ENCODE measurements around the gene RAB5B.
"Not testable (repeated sequence)": the region's sequence is repeated elsewhere in the genome, so short reads cannot be mapped to it uniquely, and the experiment has no call there.

The RAB5B gene

DNA sequence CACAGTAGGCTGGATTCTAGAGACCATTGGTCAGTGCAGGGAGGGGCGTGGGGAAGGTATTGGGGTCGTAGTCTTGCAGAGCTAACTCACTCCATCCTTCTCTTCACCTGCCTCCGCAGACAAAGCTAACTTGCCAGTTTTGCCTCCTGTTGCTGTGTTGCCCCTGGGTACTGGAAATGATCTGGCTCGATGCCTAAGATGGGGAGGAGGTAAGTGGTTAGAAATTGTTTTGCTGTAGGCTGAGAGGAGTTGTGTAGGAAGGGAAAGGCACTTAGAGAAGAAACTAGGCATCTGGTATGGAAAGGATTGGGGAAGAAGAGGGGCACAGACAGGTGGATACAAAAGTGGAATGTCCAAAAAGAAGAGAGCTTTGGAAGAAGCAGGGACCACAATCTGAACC is 31.8 kb upstream of the RAB5B start:
- DNase-seq: no peak

DNA sequence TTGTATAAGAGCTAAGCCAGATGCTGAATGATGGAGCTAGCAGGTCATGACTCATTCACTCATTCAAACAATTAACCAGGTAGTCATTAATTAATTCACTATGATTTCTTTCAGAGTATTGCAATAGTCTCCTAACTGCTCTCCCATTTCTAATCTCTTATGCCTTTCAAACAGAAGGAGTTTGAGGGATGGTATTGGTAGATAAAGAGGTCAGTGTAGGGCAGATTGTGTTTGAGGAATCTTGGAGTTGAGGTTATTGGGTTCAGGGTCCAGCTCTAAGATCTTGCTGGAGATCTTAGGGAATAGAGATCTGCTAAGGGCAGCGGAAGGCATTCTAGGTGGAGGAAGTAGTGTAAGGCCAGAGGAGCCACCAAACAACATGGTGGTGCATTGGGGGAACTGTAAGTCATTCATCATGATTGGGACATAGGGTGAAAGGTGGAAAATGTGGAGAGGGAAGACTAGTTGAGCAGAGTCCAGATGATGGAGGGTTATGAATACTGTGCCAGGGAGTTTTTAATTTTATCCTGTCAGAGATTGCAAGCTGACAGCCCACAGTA is 31.2 kb upstream of the RAB5B start:
- no peak for DNase-seq

DNA sequence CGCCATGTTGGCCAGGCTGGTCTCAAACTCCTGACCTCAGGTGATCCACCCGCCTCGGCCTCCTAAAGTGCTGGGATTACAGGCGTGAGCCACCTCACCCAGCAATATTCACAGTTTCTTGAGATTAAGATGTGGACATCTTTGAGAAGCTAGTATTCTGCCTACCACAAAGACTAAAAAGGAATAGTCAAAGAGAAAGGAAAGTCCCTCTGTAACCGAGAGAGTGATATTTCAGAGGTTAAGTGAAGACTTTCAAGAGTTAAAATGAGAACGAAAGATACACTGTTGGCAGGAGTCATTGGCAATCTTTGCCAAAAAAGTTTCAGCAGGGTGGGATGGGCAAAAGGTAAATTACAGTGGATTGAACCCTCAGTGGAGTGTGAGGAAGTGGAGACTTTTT is 27.3 kb upstream of the RAB5B start:
- no peak for DNase-seq

DNA sequence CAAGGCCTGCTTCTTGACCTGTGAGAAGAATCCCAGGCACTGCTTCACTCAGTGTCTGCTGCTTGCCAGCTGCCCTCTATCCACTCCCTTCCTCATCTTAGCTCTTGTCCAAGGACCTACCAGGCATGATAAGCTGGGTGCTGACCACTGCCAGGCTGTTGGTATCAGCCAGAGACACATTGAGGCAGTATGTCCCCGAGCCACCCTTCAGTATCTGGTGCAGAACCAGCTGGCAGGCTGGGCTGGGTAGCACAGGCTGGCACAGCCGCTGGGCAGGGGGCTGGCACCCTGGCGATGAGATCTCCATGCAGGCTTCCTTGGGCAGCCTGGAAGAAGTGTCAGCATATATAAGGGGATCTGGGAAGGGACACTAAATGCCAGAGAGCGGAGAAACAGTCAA is 18.5 kb upstream of the RAB5B start:
- no peak for DNase-seq

DNA sequence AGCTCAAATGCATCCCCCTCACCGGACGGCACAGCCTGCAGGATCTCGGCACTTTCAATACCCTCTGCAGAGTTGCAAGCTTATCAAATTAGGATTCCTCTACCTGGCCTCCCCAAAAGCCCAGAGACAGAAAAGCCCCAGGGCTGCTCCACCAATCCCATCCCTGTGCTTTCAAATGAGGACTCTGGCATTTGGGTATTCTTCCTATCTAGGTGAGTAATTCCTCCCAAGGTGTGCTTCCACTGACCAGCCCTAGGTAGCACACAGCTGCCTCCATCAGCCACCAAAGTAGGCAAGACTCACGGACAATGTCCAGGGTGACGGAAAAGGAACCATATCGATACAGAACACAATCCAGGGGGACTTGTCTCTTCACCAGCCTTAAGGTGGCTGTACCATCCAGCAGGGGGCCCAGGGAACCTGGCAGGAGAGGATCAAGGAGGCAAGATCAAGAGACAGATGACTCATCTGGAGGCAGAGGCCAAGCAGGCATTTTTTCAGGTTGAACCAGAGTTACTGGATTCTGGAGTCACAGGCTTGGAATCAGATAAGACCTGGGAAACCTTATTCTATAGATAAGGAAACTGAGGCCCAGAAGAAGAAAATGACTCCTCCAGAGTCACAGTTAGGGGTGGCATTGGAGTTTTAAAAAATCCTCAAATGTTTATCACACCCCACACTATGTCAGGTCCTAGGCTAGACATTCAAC is 17.9 kb upstream of the RAB5B start:
- peak; percentile 46 for DNase-seq

DNA sequence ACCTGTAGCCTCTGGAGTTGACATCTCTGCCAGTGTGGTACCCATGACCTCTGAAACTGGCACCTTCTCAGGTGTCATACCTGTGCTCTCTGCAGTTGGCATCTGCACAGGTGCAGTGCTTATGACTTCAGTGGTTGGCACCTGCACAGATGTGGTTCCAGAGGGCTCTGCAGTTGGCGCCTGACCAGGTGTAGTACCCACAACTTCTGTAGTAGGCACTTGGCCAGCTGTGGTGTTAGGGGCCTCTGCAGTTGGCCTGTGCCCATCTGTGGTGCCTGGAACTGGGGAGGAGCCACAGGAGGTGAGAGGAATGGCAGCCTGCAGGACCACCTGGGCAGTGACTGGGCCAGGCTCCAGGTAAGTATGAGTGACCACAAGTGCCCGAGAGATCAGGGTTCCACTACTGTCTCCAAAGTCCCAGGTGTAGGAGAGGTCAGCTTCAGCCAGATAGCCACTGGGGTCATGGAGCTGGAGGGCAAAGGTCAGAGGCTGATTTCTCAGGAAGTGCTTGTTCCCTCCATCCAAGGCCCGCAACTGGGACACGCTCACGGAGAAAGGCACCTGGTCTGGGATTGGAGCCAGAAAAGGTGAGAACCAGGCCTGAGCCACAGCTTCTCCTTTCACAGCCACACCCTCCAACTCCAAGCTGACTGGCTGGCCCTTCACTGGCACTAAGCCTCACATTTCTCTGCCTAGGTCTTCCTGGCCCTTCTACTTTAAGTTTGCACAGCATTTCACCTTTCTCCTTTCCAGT is 16.6 kb upstream of the RAB5B start:
- no peak for DNase-seq

DNA sequence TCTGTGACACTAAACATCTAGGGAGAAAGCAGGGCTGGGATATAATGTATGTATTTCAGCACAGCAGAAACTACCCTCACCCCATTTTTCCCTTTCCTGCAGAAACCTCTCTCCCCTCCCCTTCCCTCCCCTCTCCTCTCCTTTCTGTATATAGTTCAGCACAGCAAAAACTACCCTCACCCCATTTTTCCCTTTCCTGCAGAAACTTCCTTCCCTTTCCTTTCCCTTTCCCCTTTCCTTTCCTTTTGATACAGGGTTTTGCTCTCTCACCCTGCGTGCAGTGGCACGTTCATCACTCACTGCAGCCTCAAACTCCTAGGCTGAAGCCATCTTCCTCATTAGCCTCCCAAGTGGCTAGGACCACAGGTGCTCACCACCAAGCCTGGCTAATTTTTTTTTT is 10.1 kb upstream of the RAB5B start:
- no peak for DNase-seq

DNA sequence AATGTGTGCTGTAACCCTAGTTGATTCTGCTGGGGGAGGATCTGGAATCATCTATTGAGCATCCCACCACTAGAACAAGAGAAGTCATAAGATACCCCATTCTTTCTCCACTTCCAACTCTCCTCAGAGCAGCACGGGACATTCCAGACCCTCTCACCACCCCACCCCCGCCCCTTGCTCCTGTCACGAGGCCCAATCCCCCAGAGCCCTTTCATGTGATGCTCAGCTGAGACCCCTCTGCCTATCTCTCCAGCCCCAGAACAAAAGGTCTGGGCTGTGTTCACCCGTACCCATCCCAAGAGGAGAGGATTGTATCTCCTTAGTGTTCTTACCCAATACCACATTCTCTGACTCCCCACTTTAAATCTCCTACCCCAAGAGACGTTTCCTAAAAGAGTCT is 8.6 kb upstream of the RAB5B start:
- no peak for DNase-seq

DNA sequence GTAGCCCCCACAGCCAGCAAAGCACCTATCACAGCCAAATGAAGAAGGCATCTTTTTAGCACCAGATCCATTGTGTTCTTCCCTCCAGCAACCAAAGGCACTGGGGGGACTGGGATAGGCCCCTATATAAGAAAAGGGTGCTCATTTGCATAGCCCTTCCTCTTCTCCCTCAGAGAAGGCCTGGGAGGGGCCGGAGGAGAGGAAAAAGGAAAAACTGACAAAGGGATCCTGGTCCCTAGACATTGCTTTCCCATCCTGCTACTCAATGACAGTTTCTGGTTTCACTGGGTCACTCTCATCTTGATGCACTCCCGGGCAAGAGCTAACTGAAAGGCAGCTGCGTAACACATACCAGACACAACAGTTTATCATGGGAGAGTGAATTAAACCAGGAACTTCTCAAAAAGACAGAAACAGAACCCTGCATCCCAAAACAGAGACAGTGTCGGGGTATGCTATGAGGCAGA is 7.9 kb upstream of the RAB5B start, which contains the start of gene PMEL:
TSS of gene PMEL (minus strand) at position 102 of the 467 bp plus-strand sequence. CDS start at position 71, 31 bp downstream.
- no peak for DNase-seq

DNA sequence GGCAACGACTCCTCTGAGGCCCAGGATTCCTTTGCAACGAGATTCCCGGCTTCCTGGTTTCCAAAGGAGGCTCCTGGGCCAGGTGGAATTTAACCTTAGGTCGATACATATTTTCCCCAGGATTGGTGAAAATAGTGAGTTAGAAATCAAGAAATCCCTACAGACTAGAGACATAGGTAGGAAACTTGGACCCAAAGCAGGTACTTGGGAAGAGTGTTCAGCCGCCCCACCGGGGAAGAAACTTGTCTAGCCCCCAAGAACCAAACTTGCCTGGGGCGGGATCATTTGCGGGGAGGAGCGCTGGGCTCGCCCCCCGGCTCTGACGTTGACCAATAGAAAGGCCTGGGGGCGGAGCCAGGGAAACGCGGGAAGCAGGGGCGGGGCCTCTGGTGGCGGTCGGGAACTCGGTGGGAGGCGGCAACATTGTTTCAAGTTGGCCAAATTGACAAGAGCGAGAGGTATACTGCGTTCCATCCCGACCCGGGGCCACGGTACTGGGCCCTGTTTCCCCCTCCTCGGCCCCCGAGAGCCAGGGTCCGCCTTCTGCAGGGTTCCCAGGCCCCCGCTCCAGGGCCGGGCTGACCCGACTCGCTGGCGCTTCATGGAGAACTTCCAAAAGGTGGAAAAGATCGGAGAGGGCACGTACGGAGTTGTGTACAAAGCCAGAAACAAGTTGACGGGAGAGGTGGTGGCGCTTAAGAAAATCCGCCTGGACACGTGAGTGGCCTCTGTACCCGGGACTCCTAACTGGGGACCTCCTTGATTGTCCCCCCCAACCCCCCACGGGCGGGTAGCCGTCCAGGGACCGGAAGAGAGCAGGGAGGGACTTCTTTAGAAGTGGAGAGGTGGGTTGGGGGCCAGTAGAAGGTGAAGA is 7.2 kb upstream of the RAB5B start, which contains the start of gene CDK2:
TSS of gene CDK2 (plus strand) at position 423 of the 874 bp plus-strand sequence. CDS start at position 602, 179 bp downstream.
- peak; percentile 90 for DNase-seq

DNA sequence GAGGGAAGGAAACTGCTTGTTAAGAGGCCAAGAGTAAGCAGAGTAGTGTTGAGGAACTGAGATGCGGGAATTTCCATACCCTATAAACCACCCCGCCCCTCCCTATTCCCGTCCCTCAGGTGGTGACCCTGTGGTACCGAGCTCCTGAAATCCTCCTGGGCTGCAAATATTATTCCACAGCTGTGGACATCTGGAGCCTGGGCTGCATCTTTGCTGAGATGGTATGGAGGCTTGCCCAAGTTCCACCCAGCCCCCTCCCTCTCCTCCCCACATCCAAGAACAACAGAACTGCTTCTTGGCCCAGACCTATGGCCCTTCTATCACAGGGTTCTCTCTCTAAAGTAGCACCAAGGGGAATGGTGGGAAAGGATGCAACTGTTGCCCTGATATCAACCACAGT is 4.5 kb upstream of the RAB5B start:
- DNase-seq: no peak

DNA sequence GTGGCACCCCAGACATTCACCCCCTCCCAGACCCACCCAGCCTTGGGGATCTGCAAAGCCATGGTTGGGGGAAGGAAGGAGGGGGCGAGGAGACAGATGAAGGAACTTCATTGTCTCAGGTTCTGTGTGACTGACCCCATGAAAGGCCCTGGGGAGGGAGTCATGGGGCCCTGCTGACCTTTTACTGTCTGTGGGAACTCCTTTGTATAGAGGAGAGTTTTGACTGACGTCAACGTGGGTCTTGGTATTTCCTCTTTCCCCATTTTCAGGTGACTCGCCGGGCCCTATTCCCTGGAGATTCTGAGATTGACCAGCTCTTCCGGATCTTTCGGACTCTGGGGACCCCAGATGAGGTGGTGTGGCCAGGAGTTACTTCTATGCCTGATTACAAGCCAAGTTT is 3.1 kb upstream of the RAB5B start:
- no peak for DNase-seq

DNA sequence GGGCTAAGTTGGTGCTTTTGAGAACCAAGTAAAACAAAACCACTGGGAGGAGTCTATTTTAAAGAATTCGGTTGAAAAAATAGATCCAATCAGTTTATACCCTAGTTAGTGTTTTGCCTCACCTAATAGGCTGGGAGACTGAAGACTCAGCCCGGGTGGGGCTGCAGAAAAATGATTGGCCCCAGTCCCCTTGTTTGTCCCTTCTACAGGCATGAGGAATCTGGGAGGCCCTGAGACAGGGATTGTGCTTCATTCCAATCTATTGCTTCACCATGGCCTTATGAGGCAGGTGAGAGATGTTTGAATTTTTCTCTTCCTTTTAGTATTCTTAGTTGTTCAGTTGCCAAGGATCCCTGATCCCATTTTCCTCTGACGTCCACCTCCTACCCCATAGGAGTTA is 1.8 kb upstream of the RAB5B start:
- DNase-seq: no peak

DNA sequence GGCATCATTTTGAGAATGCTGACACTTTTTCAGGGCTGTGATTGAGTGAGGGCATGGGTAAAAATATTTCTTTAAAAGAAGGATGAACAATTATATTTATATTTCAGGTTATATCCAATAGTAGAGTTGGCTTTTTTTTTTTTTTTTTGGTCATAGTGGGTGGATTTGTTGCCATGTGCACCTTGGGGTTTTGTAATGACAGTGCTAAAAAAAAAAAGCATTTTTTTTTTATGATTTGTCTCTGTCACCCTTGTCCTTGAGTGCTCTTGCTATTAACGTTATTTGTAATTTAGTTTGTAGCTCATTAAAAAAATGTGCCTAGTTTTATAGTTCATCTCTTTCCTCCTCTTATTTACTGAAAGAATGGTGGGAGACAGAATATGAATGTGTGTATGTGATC is 1.4 kb upstream of the RAB5B start:
- DNase-seq: no peak

DNA sequence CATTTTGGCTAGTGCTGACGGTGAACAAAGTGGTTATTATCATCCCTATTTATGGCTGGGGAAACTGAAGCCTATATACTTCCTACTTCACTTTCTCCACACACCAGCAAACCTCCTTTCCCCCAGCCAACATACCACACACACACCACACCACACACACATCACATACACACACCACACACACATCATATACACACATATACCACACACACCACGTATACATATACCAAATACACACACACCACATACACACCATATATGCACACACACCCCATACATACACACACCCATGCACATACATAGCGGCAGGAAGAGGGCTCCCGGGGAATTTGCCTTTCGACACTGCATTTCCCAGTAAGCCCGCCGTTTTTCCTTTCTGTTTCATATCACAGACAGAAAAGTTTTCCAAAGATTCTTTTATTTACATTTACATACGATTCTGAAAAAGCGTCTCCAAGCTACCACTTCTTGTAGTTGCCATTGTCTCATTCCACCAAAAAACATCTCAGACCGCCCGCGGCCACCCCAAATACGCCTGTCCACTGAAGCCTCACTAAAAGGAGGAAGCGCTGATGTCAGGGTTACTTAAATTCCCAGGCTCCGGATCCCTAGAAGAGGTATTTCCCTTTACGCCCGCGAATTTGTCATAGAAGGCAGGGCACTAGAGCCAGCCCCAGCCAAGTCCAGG is 823 bp upstream of the RAB5B start:
- peak; percentile 57 for DNase-seq

DNA sequence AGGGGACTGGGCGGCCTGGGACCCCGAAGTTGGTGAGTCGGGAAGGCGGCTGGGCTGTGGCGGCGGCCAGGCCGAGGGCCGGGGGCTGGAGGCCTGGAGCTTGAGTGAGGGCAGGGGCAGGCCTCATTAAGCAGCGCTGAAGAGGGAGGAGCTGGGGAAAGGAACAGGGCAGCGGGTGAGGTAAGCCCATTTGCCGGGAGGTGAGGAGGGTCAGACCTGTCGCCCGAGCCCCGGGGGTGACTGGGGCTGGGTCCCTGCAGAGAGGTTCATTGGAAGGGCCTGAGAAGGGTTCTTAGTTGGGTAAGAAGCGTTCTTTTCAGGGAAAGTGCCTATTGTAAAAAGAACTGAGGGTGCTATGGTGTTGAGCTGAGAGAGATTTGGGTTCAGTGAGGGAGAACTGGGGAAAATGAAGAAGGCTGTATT is 441 bp downstream of the RAB5B start:
- peak; percentile 49 for DNase-seq

DNA sequence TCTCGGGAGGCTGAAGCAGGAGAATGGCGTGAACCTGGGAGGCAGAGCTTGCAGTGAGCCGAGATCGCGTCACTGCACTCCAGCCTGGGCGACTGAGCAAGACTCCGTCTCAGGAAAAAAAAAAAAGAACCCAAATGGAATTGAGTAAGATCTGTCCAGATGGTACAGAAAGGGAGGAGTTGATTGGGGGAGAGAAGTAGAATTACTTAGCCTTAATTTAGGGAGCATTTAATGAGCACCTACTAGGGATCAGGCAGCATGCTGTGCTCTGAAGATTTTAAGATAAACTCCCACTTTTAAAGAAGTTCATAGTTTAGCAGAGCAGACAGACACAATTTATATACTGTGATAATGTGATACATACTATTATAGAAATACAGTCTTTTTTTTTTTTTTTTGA is 4.5 kb downstream of the RAB5B start:
- no peak for DNase-seq

DNA sequence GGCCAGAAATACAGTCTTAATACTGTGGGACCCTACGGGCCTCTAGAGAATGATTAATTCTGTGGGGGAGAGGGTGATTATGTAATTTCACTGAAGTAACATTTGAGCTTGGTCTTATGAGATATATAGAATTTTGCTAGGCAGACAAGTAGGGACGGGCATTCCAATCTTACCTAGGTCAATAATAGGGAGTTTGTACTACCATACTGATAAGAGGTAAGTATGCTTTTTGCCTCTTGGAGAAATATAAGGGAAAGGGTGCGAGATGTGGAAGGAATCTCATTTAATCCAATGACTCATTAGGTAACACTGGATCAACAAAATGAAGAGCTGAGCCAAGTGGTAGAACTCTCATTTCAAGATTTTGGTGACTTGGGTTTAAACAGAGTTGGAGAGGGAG is 5.2 kb downstream of the RAB5B start:
- DNase-seq: no peak

DNA sequence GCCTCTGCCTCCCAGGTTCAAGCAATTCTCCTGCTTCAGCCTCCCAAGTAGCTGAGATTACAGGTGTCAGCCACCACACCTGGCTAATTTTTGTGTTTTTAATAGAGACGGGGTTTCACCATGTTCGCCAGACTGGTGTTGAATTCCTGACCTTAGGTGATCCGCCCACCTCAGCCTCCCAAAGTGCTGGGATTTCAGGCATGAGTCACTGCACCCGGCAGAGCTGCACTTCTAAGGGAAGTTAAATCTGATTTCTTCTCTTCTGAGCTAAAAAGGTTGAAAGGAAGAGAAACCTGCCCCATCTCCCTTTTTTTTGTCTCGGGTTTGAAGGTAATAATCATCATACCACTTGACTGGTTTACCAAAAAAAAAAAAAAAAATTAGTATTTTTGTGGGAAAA is 8.0 kb downstream of the RAB5B start:
- DNase-seq: not testable (repeated sequence)

DNA sequence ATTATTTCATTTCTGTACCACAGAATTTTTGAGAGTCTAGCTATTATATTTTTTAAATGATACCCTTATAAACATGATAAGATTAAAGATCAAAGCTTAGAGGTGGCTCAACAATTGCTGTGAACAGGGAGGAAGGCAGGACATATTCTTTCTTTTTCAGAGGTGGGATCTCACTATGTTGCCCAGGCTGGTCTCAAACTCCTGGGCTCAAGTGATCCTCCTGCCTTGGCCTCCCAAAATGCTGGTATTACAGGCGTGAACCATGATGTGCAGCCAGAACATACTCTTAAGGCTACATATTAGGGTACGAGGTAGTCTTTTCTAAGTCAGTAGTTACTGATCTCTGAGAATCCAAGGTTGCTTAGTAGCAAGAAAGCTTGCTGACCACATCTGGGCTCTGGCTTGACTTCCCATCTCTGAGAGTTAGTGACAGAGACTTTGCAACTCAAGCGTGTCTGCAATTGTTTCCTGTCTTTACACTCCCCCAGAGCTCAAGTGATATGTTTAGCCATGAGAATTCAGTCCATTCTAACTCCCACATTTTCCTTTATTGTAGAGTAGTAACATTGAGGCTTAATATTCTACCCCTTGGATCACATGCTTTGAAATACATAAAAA is 8.6 kb downstream of the RAB5B start:
- no peak for DNase-seq

DNA sequence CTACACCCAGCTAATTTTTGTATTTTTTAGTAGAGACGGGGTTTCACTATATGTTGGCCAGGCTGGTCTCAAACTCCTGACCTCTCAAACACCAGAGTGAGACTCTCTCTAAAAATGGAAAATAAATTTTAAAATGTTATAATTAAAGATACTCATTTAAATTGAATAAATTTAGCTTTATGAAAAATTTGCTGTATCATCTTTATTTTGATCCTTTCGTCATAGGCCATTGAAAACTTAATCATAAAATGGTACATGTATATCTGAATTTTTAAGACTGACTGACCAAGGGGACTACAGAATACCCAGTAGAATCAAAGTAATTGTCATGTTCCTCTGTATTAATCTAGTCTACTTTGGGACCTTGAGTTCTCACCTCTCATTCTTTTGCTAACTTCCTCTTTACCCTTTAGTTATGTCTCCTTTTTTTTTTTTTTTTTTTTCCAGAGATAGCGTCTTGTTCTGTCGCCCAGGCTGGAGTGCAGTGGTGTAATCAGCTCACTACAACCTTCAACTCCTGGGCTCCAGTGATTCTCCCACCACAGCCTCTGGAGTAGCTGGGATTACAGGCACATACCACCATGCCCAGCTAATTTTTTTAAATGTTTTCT is 9.5 kb downstream of the RAB5B start:
- DNase-seq: no peak

Measured in CD4-positive, alpha-beta T cell treated with Interleukin-17A for 1 hour (primary cell).